HCT116 (cell line): ENCODE results near the gene PTPRF. TPM values are rescaled to one million over a fixed set of nuclear protein-coding genes. Genes with fewer than 3 reads are reported as not detected.

ENCODE experiments used
- ATAC-seq: fragments of 200-7000 bp; cut with Tn5 transposase; 2 replicates; pipeline ENCODE4 v1.9.1; 2020; ENCODE audit warnings: mild to moderate bottlenecking, moderate library complexity
- BruUV-seq: library from RNA; stranded (reverse); fragments of 400-500 nt; replicated peaks from 2 replicates; lab custom pipeline; 2021; lab: Mats Ljungman, UMichigan
- CTCF ChIA-PET: fragments of 300-600 bp; sonication (Branson Sonifier 250); formaldehyde crosslinking; loops from one replicate; lab custom pipeline; 2021; ENCODE audit warnings: antibody characterized with exemption; lab: Charles Lee
- POLR2A ChIA-PET: fragments of 300-600, 350-600 bp; sonication (Branson Sonifier 250); formaldehyde crosslinking; loops from one replicate; lab custom pipeline; 2021; ENCODE audit warnings: antibody characterized with exemption; lab: Charles Lee
- RAD21 ChIA-PET, 2 experiments: fragments of 300-600 bp; sonication (Branson Sonifier 250); formaldehyde crosslinking; loops; one replicate each; lab custom pipeline; 2023; ENCODE audit warnings: low total read pairs in 2 of 2; ENCODE audit not compliant: uncharacterized antibody in 2 of 2, unreplicated experiment in 2 of 2, low non-redundant PET in 1 of 2; lab: Charles Lee
- DNase-seq: peaks from one replicate; pipeline ENCODE4 v3.0.0-alpha.2; 2010; ENCODE audit warnings: low read depth, low spot score
- H2AFZ ChIP-seq: fragments of 200-600 bp; shearing (Covaris generic), sonication (generic); 2 replicates; pipeline ENCODE4 v1.6.1; 2017; ENCODE audit warnings: low read depth, mixed run types, mixed read lengths, antibody characterized with exemption, low read length; ENCODE audit not compliant: poor library complexity, severe bottlenecking
- H3K27ac ChIP-seq: 2 replicates; pipeline ENCODE4 v1.5.1; 2012; ENCODE audit warnings: low read depth, low read length
- H3K27me3 ChIP-seq: fragments of 200-600 bp; sonication (generic); 2 replicates; pipeline ENCODE4 v1.6.1; 2016; ENCODE audit warnings: mixed run types, low read length, mixed read lengths; ENCODE audit not compliant: insufficient read depth
- H3K36me3 ChIP-seq, 2 experiments: fragments of 200-500 bp in 1 of 2; fragments of 200-600 bp in 1 of 2; sonication (Bioruptor generic) in 1 of 2; sonication (generic) in 1 of 2; 2 replicates each; pipeline versions ENCODE4 v1.5.1 to v1.6.1; 2014 to 2016; ENCODE audit warnings: low read length in 2 of 2, inconsistent platforms in 1 of 2, mixed read lengths in 1 of 2, mixed run types in 1 of 2; ENCODE audit not compliant: insufficient read depth in 2 of 2, control insufficient read depth in 1 of 2
- H3K4me1 ChIP-seq, 2 experiments: fragments of 200-600 bp in 1 of 2; sonication (generic) in 1 of 2; 2 replicates each; pipeline versions ENCODE4 v1.5.1 to v1.6.1; 2012 to 2017; ENCODE audit warnings: low read length in 2 of 2, inconsistent platforms in 1 of 2, mild to moderate bottlenecking in 1 of 2, mixed read lengths in 1 of 2, mixed run types in 1 of 2, moderate library complexity in 1 of 2; ENCODE audit not compliant: insufficient read depth in 2 of 2, control insufficient read depth in 1 of 2
- H3K4me2 ChIP-seq: fragments of 200-600 bp; sonication (generic); 2 replicates; pipeline ENCODE4 v1.6.1; 2017; ENCODE audit warnings: mixed run types, low read length, mixed read lengths
- H3K4me3 ChIP-seq, 2 experiments: fragments of 200-600 bp in 1 of 2; sonication (generic) in 1 of 2; replicated peaks in 1 of 2; 2 replicates each; pipeline ENCODE4 v1.5.1; 2011 to 2016; ENCODE audit warnings: low read length in 2 of 2, control low read depth in 1 of 2, low read depth in 1 of 2, mild to moderate bottlenecking in 1 of 2, mixed read lengths in 1 of 2, mixed run types in 1 of 2
- H3K79me2 ChIP-seq: fragments of 200-600 bp; sonication (generic); 2 replicates; pipeline ENCODE4 v1.6.1; 2017; ENCODE audit warnings: mild to moderate bottlenecking, mixed run types, low read length, moderate library complexity, mixed read lengths; ENCODE audit not compliant: insufficient read depth
- H3K9ac ChIP-seq: fragments of 200-600 bp; sonication (generic); 2 replicates; pipeline ENCODE4 v1.6.1; 2016; ENCODE audit warnings: low read length, mixed read lengths
- H3K9me2 ChIP-seq: fragments of 200-600 bp; sonication (generic), shearing (Covaris generic); 2 replicates; pipeline ENCODE4 v1.6.1; 2017; ENCODE audit warnings: mixed run types, mild to moderate bottlenecking, moderate library complexity; ENCODE audit not compliant: insufficient read depth
- H3K9me3 ChIP-seq, 2 experiments: fragments of 200-500 bp in 1 of 2; fragments of 200-600 bp in 1 of 2; sonication (Bioruptor generic) in 1 of 2; sonication (generic) in 1 of 2; 2 replicates each; pipeline ENCODE4 v1.6.1; 2014 to 2017; ENCODE audit warnings: low read length in 2 of 2, mixed read lengths in 2 of 2, inconsistent platforms in 1 of 2, low read depth in 1 of 2, mild to moderate bottlenecking in 1 of 2, mixed run types in 1 of 2, moderate library complexity in 1 of 2; ENCODE audit not compliant: control insufficient read depth in 1 of 2, insufficient read depth in 1 of 2
- H4K20me1 ChIP-seq: fragments of 200-600 bp; sonication (generic), shearing (Covaris generic); 2 replicates; pipeline ENCODE4 v1.6.1; 2017; ENCODE audit warnings: mixed run types, mild to moderate bottlenecking, moderate library complexity; ENCODE audit not compliant: insufficient read depth
- CBX3 ChIP-seq: IDR thresholded peaks from 2 replicates; pipeline ENCODE4 v1.6.1; 2012; ENCODE audit warnings: low read depth
- CTCF ChIP-seq, 3 experiments: fragments of 200-600 bp in 1 of 3; sonication (generic) in 1 of 3; IDR thresholded peaks in 2 of 3; conservative IDR thresholded peaks in 1 of 3; 2 replicates each; pipeline ENCODE4 v1.5.1; 2012 to 2017; ENCODE audit warnings: low read depth in 2 of 3, low read length in 2 of 3, antibody characterized with exemption in 1 of 3, borderline replicate concordance in 1 of 3, control low read depth in 1 of 3, mild to moderate bottlenecking in 1 of 3, mixed read lengths in 1 of 3, mixed run types in 1 of 3, moderate library complexity in 1 of 3; ENCODE audit not compliant: insufficient read depth in 1 of 3
- ELF1 ChIP-seq: IDR thresholded peaks from 2 replicates; pipeline ENCODE4 v1.6.1; 2012; ENCODE audit warnings: low read depth, borderline replicate concordance
- EZH2 ChIP-seq: fragments of 200-600 bp; sonication (generic); IDR thresholded peaks from 2 replicates; pipeline ENCODE4 v1.6.1; 2017; ENCODE audit warnings: antibody characterized with exemption, mixed run types
- EZH2phosphoT487 ChIP-seq: fragments of 200-600 bp; IDR thresholded peaks from 2 replicates; pipeline ENCODE4 v1.6.1; 2018; ENCODE audit warnings: antibody characterized with exemption, borderline replicate concordance
- JUND ChIP-seq: IDR thresholded peaks from 2 replicates; pipeline ENCODE4 v1.6.1; 2012
- MAX ChIP-seq: IDR thresholded peaks from 2 replicates; pipeline ENCODE4 v1.6.1; 2012
- POLR2A ChIP-seq: IDR thresholded peaks from 2 replicates; pipeline ENCODE4 v1.7.0; 2011; ENCODE audit warnings: borderline replicate concordance; ENCODE audit not compliant: insufficient read depth, insufficient read length; ENCODE audit errors: extremely low read depth
- RAD21 ChIP-seq: IDR thresholded peaks from 2 replicates; pipeline ENCODE4 v1.6.1; 2012; ENCODE audit warnings: low read depth, mild to moderate bottlenecking
- REST ChIP-seq: IDR thresholded peaks from 2 replicates; pipeline ENCODE4 v1.6.1; 2012; ENCODE audit warnings: low read depth
- SP1 ChIP-seq: IDR thresholded peaks from 2 replicates; pipeline ENCODE4 v1.6.1; 2012; ENCODE audit warnings: low read depth
- TCF7L2 ChIP-seq: IDR thresholded peaks from 2 replicates; pipeline ENCODE4 v1.7.0; 2011; ENCODE audit warnings: borderline replicate concordance, inconsistent platforms; ENCODE audit not compliant: insufficient read depth, insufficient read length; ENCODE audit errors: extremely low read depth
- YY1 ChIP-seq: IDR thresholded peaks from 2 replicates; pipeline ENCODE4 v1.6.1; 2011; ENCODE audit warnings: low read length, low read depth, moderate library complexity, mild to moderate bottlenecking; ENCODE audit not compliant: insufficient replicate concordance; ENCODE audit errors: extremely low read depth
- intact Hi-C: fragments of 100-400 bp; cut with micrococcal nuclease; formaldehyde crosslinking; loops from 2 replicates; pipeline ENCODE4 v1.10.0; 2022
- total RNA-seq: library from RNA; stranded (reverse); gene quantifications from one replicate; pipeline ENCODE4 v1.2.1, GENCODE V29; 2021; ENCODE audit not compliant: unreplicated experiment

PTPRF gene
- total RNA-seq, 1 experiment from 2014 or later = 224 TPM

GRCh38 chr1:43619314-43619790, 88.7 kb downstream of the PTPRF start:
- RAD21 ChIA-PET = no interaction called here
- Histone ChIP-seq H3K4me2 (no peak overlapping the region), H3K4me1 (no peaks in the 10 kb centered on the region), H3K27me3 (no peaks in the 10 kb centered on the region), H3K36me3 (peaks cover 37 to 52% of the 10 kb centered on the region in 2 experiments)
- DNase-seq = no peak
- TF ChIP-seq POLR2A (no peak), SP1 (no peak), CBX3 (no peak), ELF1 (no peak), REST (no peak), MAX (no peak), CTCF (IDR thresholded peaks at IDR 0.05 in 2 of 3, conservative IDR thresholded peaks at IDR 0.05 in 1 of 3; ENCODE audit: borderline replicate concordance in 1 of 3, insufficient read depth in 1 of 3, low read depth in 2 of 3, low read length in 2 of 3) (no peak), JUND (no peak), EZH2phosphoT487 (no peak), RAD21 (no peak), YY1 (no peak), EZH2 (no peak), TCF7L2 (no peak)
- TF ChIP-seq, all 23 proteins: peak for 0
- intact Hi-C loops = no loop called here
- no peak for ATAC-seq
- CTCF ChIA-PET = no interaction called here
- Histone ChIP-seq H3K9me2 (no peaks in the 10 kb centered on the region), H3K9ac (no peak overlapping the region), H2AFZ (no peak overlapping the region), H3K9me3 (no peaks in the 10 kb centered on the region), H3K4me3 (no peak overlapping the region), H3K79me2 (no peaks in the 10 kb centered on the region), H3K27ac (no peak overlapping the region), H4K20me1 (no peaks in the 10 kb centered on the region)
- TSS peak; percentile 28 for BruUV-seq
- POLR2A ChIA-PET = no interaction called here
